Thyroid gland (tissue), 4 donors: ENCODE results near the gene MKNK2. TPM values are rescaled to one million over a fixed set of nuclear protein-coding genes. Genes with fewer than 3 reads are reported as not detected.

Experiments used
- DNase-seq, 2 donors: peaks; one replicate each; pipeline ENCODE4 v3.0.0-alpha.2; 2019
- H3K27ac ChIP-seq, 3 donors: fragments of 200-600 bp; sonication (generic); 1 replicate in 2 of 3; 2 replicates in 1 of 3; pipeline ENCODE4 v1.5.1; 2016 to 2019; ENCODE audit warnings: mild to moderate bottlenecking in 1 of 3, moderate library complexity in 1 of 3
- H3K27me3 ChIP-seq: fragments of 200-600 bp; sonication (generic); one replicate; pipeline ENCODE4 v1.5.1; 2019
- H3K36me3 ChIP-seq, 2 donors: fragments of 200-600 bp; sonication (generic); one replicate each; pipeline ENCODE4 v1.5.1; 2016 to 2019
- H3K4me1 ChIP-seq, 2 donors: fragments of 200-600 bp; sonication (generic); one replicate each; pipeline ENCODE4 v1.5.1; 2017 to 2019
- H3K4me3 ChIP-seq, 3 donors: fragments of 200-600 bp; sonication (generic); replicated peaks in 1 of 3; 1 replicate in 2 of 3; 2 replicates in 1 of 3; pipeline ENCODE4 v1.5.1; 2016; ENCODE audit warnings: mild to moderate bottlenecking in 1 of 3
- H3K9me3 ChIP-seq: fragments of 200-600 bp; sonication (generic); one replicate; pipeline ENCODE4 v1.5.1; 2017
- CTCF ChIP-seq, 6 experiments: fragments of 200-600 bp in 3 of 6; fragments of 450-650 bp in 3 of 6; sonication (generic) in 3 of 6; IDR thresholded peaks; one replicate each; pipeline ENCODE4 v1.5.1; 2016 to 2019; ENCODE audit warnings: antibody characterized with exemption in 6 of 6, mild to moderate bottlenecking in 2 of 6, inconsistent platforms in 1 of 6, moderate library complexity in 1 of 6
- POLR2A ChIP-seq, 2 donors: fragments of 450-650 bp; IDR thresholded peaks; one replicate each; pipeline ENCODE4 v1.6.1; 2017; ENCODE audit warnings: antibody characterized with exemption in 2 of 2, mild to moderate bottlenecking in 2 of 2, moderate library complexity in 1 of 2
- WGBS, 2 donors: methylation state at CpG; one replicate each; pipeline ENCODE4 v1.1.5; 2017; 5-methylcytosine and 5-hydroxymethylcytosine counted together
- intact Hi-C: fragments of 100-400 bp; cut with DNase I; formaldehyde crosslinking; loops from one replicate; pipeline ENCODE4 v1.15.1; 2023
- total RNA-seq, 4 donors: library from RNA; depleted of rRNA; stranded (reverse); fragments of >200 nt; gene quantifications; one replicate each; pipeline ENCODE4 v1.2.3, GENCODE V29; 2016

MKNK2 gene
- total RNA-seq, 4 donors from 2014 or later = 106 to 161 (median 123) TPM

DNA sequence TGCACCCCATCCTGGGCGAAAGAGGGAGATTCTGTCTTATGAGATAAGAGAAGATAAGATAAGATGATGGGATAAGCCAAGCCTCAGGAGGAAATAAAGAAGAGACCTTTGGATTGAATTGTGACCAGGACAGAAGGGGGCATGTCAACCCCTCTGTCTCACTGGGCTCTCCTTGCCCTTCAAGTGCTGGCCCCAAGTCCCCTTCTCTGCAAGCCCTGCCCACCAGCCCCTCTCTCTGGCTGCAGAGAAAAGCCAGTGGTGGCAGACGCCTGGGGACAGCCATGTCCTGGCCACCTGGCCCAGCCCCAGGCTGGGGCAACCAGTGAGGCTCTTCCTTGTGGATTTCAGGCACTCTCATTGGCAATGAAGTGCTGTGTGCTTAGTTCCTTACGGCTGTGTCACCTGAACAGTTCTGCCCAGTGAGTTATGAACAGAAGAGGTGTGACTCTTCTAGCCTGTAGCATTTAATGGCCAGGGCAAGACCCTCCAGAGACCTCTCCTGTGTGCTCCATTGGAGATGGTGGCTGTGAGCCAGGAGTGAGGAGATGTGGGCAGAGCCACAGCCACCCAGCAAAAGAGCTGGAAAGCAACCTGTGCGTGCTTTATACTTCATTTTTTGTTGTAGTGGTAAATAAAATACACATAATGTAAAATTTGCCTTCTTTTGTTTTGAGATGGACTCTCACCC is 29.4 kb downstream of the MKNK2 start:
- H3K36me3 ChIP-seq = no peaks in the 10 kb centered on the region
- intact Hi-C loops = loop anchor here (2.0 kb wide), 1 partner anchor 49 kb away; no protein-coding TSS in a partner anchor
- no peak overlapping the region for H3K4me3 ChIP-seq
- peaks cover 4 to 6% of the 10 kb centered on the region in 2 donors for H3K4me1 ChIP-seq
- H3K27ac ChIP-seq = peak overlapping the region; percentile 38 to 66 (median 44)
- DNase-seq = peak; percentile 90 to 92
- H3K9me3 ChIP-seq = no peaks in the 10 kb centered on the region
- no peaks in the 10 kb centered on the region for H3K27me3 ChIP-seq
- WGBS, 2 donors = 40 to 59% methylated on average over 3 to 4 of the region's 4 CpGs
- TF ChIP-seq CTCF (IDR thresholded peaks at IDR 0.05) = no peak
- peak in 1 of 2 donors; percentile 48 for TF ChIP-seq POLR2A (IDR thresholded peaks at IDR 0.05)

DNA sequence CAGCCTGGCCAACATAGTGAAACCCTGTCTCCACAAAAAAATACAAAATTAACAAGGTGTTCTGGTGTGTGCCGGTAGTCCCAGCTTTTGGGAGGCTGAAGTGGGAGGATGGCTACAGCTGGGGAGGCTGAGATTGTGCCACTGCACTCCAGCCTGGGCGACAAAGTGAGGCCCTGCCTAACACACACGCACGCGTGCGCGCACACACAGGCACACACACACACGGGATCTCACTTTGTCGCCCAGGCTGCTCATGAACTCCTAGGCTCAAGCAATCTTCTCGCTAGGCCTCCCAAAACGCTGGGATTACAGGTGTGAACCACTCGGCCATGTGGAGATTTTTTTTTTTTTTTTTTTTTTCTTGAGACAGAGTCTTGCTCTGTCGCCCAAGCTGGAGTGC is 32.3 kb downstream of the MKNK2 start:
- intact Hi-C loops = no loop called here
- 88 to 90% methylated on average over 13 of the region's 13 CpGs for WGBS, 2 donors
- Histone ChIP-seq H3K9me3 (no peaks in the 10 kb centered on the region), H3K4me3 (no peak overlapping the region), H3K27me3 (no peaks in the 10 kb centered on the region), H3K36me3 (no peaks in the 10 kb centered on the region), H3K27ac (no peak overlapping the region), H3K4me1 (peaks cover 16 to 18% of the 10 kb centered on the region in 2 donors)
- TF ChIP-seq POLR2A (IDR thresholded peaks at IDR 0.05) (no peak), CTCF (IDR thresholded peaks at IDR 0.05) (no peak)
- DNase-seq = no peak

DNA sequence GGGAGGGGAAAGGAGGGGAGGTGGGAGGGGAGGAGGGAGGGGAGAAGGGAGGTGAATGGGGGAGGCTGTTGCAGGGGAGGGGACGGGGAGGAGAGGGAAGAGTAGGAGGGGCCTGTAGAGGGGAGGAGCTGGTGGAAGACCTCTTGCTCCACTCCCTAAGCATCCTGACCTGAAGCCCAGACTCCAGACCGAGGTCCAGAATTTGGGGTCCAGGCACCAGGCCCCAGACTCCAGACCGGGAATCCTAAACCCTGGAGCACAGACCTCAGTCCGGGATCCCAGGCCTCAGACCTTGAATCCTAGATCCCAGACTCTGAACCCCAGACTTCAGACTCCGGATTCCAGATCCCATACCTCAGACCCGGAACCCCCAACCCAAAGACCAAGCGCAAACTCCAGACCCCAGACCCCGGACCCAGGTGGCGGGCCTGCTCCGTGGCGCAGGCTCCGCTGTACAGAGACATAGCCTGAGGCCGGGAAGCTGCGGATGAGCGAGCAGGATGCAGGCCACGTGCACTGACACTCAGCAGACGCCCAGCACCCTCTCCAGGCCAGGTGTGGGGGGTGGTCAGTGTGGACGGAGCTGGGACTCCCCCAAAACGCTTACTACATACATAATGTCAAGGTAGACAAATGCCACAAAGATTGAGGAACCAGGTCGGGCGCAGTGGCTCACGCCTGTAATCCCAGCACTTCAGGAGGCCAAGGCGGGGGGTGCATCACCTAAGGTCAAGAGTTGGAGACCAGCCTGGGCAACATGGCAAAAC is 34.8 kb downstream of the MKNK2 start:
- no peaks in the 10 kb centered on the region for H3K9me3 ChIP-seq
- TF ChIP-seq POLR2A (IDR thresholded peaks at IDR 0.05) (no peak), CTCF (IDR thresholded peaks at IDR 0.05) (no peak)
- DNase-seq = peak; percentile 78 to 85
- peak overlapping the region in 1 of 3 donors; percentile 24 for H3K4me3 ChIP-seq
- H3K27ac ChIP-seq = peak overlapping the region in 2 of 3 donors; percentile 56 to 68
- 64 to 67% methylated on average over 11 to 23 of the region's 23 CpGs for WGBS, 2 donors
- H3K4me1 ChIP-seq = peaks cover 13 to 14% of the 10 kb centered on the region in 2 donors
- no peaks in the 10 kb centered on the region for H3K27me3 ChIP-seq
- H3K36me3 ChIP-seq = no peaks in the 10 kb centered on the region
- intact Hi-C loops = no loop called here

DNA sequence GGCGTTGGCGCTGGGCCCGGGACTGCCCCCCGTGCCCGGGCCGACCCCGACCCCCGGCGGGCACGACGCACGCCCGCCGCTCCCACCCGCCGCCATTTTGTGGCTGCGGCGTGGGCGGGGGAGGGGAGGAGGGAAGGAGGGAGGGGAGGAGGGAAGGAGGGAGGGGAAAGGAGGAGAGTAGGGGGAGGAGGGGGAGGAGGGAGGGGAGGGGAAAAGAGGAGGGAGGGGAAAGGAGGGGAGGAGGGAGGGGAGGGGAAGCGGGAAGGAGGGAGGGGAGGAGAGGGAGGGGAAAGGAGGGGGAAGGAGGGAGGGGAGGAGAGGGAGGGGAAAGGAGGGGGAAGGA is 35.5 kb downstream of the MKNK2 start, which contains the start of gene BTBD2:
TSS of gene BTBD2 (minus strand) at position 107 of the 343 bp plus-strand sequence. CDS start at position 96, 11 bp downstream.
- intact Hi-C loops = no loop called here
- H3K4me1 ChIP-seq = peaks cover 13% of the 10 kb centered on the region in 2 donors

More for the DNA sequence above, 35.5 kb downstream of the MKNK2 start, which contains the start of gene BTBD2:
- no peak for TF ChIP-seq POLR2A (IDR thresholded peaks at IDR 0.05)
- TF ChIP-seq CTCF (IDR thresholded peaks at IDR 0.05) = no peak
- DNase-seq = peak; percentile 52 to 54
- Histone ChIP-seq H3K4me3 (peak within 1 kb of the TSS in 2 of 3 donors; percentile 15 to 64), H3K36me3 (no peaks in the 10 kb centered on the region), H3K27me3 (no peaks in the 10 kb centered on the region), H3K9me3 (no peaks in the 10 kb centered on the region), H3K27ac (peak within 1 kb of the TSS in 2 of 3 donors; percentile 56 to 70)
- no CpG with 5 or more reads among the region's 20 CpGs for whole genome bisulfite sequencing, 2 donors
